ENCODE data around the gene SMCO4. TPM values are rescaled to one million over a fixed set of nuclear protein-coding genes. Genes with fewer than 3 reads are reported as not detected.

Gene SMCO4
- total RNA-seq, 2 experiments from 2014 or later: 0.30 TPM; not detected in 1

DNA sequence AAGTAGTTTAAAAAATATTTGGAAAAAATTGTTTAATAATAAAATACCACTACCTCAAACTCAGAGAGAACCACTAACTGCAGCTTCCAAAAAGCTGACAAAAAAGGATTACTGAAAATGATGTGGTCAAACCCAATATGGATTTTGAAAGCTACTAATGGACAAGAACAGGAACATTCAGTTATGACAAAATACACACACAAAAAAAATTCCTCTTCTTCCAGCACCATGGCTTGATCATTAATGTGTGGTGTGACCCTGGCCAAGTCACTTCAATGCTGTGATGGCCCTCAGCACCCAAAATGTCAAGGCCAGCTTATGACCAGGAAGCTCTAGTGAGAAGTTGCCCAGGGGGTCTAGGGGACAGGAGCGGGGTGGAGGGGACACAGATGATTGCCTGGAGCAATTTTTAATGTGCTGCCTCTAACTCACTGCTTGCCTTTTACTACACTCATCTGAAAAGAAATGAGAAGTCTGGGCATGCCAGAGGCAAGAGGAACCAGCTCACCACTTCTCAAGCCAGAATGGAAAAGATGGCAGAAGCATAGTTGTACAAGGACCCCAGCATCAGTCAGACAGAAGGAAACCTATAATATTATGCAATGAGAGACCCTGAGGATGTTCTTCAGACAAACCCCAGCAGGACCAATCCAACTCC, 2.2 kb downstream of the SMCO4 start:
- H3K4me1 ChIP-seq (ENCODE audit: insufficient read depth, low read length): peaks cover 28% of the 10 kb centered on the region
- Mint-ChIP-seq H3K4me1 (ENCODE audit: low read depth) (peaks cover 32% of the 10 kb centered on the region), H3K27ac (peak overlapping the region; percentile 85), H3K27me3 (no peaks in the 10 kb centered on the region), H3K4me3 (peak overlapping the region; percentile 56), H3K9me3 (no peaks in the 10 kb centered on the region), H3K36me3 (ENCODE audit: low read depth) (peaks cover 5% of the 10 kb centered on the region)
- ChIA-PET CTCF (interaction anchor here (1.4 kb wide), 1 partner anchor 13 kb away, joined by 3 read pairs; no protein-coding TSS in a partner anchor), POLR2A (interaction anchor here (1.4 kb wide), 1 partner anchor 10 kb away, joined by 3 read pairs; no protein-coding TSS in a partner anchor)
- no peaks in the 10 kb centered on the region for H3K27me3 ChIP-seq (ENCODE audit: control insufficient read depth in 1 of 2, insufficient read depth in 2 of 2, low read length in 2 of 2)
- no peak for DNase-seq
- no peaks in the 10 kb centered on the region for H3K9me3 ChIP-seq (ENCODE audit: control insufficient read depth in 1 of 2, insufficient read depth in 1 of 2, low read length in 2 of 2)
- H3K27ac ChIP-seq (ENCODE audit: low read depth in 1 of 2, low read length in 2 of 2): no peak overlapping the region
- no peaks in the 10 kb centered on the region for H3K36me3 ChIP-seq (ENCODE audit: insufficient read depth, low read length)
- no peak for ATAC-seq (ENCODE audit: poor library complexity)
- H3K4me3 ChIP-seq (ENCODE audit: low read length): no peak overlapping the region
- intact Hi-C loops (cut with DNase I, micrococcal nuclease): loop anchor here (5.0 to 10.0 kb wide), 4 partner anchors 59 to 956 kb away; partner anchors contain the start of gene MED17 (in 1 of the 2)
- TF ChIP-seq, protein P1, sequence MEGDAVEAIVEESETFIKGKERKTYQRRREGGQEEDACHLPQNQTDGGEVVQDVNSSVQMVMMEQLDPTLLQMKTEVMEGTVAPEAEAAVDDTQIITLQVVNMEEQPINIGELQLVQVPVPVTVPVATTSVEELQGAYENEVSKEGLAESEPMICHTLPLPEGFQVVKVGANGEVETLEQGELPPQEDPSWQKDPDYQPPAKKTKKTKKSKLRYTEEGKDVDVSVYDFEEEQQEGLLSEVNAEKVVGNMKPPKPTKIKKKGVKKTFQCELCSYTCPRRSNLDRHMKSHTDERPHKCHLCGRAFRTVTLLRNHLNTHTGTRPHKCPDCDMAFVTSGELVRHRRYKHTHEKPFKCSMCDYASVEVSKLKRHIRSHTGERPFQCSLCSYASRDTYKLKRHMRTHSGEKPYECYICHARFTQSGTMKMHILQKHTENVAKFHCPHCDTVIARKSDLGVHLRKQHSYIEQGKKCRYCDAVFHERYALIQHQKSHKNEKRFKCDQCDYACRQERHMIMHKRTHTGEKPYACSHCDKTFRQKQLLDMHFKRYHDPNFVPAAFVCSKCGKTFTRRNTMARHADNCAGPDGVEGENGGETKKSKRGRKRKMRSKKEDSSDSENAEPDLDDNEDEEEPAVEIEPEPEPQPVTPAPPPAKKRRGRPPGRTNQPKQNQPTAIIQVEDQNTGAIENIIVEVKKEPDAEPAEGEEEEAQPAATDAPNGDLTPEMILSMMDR (IDR thresholded peaks at IDR 0.05): no peak

DNA sequence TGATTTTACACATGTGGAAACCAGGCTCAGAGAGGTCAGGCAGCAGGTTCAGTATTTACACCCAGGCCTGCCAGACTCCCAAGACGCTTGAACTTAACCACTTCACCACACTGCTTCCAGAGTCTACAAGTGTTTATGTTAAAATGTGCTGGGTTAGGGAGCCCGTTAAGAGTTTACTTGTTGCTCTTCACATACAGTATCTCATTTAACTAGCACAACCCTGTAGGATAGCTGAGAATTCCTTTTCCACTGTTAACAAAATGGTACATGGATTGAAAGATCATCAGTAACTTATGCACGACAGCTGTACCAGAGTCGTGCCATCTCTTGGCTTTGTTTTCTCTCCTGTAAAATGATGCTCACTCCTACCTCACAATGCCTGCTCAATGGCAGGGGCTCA, 2.9 kb downstream of the SMCO4 start:
- Mint-ChIP-seq H3K27me3 (no peaks in the 10 kb centered on the region), H3K9me3 (no peaks in the 10 kb centered on the region), H3K36me3 (ENCODE audit: low read depth) (peaks cover 5% of the 10 kb centered on the region), H3K27ac (no peak overlapping the region), H3K4me1 (ENCODE audit: low read depth) (peaks cover 39% of the 10 kb centered on the region), H3K4me3 (no peak overlapping the region)
- TF ChIP-seq, protein P1 (IDR thresholded peaks at IDR 0.05): no peak
- Histone ChIP-seq H3K9me3 (ENCODE audit: control insufficient read depth in 1 of 2, insufficient read depth in 1 of 2, low read length in 2 of 2) (no peaks in the 10 kb centered on the region), H3K36me3 (ENCODE audit: insufficient read depth, low read length) (no peaks in the 10 kb centered on the region), H3K27me3 (ENCODE audit: control insufficient read depth in 1 of 2, insufficient read depth in 2 of 2, low read length in 2 of 2) (no peaks in the 10 kb centered on the region), H3K27ac (ENCODE audit: low read depth in 1 of 2, low read length in 2 of 2) (no peak overlapping the region), H3K4me3 (ENCODE audit: low read length) (no peak overlapping the region), H3K4me1 (ENCODE audit: insufficient read depth, low read length) (peaks cover 28% of the 10 kb centered on the region)
- ATAC-seq (ENCODE audit: poor library complexity) (no peak), DNase-seq (no peak)
- CTCF ChIA-PET: no interaction called here
- intact Hi-C loops (cut with DNase I, micrococcal nuclease): loop anchor here (5.0 to 10.0 kb wide), 4 partner anchors 58 to 957 kb away; partner anchors contain the start of gene MED17 (in 1 of the 2)
- POLR2A ChIA-PET: no interaction called here

DNA sequence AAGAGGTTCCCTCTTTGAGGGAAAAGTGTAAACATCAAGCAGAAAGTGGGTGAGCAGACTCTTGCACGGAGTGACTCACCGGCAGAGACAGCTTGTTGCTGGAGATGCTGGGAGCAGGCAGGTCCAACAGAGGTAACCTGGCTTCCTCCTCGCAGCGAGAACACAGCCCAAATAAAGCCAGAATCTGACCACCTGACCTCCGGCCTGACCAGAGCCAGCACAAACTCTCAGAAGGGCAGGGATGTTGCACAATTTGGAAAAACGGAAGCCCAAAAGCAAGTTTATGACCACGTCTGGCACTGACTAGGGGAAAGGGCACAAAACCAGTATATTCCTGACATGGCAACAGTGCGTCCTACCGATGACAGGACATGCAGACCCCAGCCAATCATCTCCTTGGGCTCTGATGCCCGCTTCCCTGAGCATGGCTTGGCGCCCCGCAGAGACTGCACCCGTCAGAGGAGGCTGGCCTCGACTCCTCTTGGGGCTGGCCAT, 5.4 kb downstream of the SMCO4 start:
- ChIA-PET CTCF (no interaction called here), POLR2A (no interaction called here)
- H3K4me3 ChIP-seq (ENCODE audit: low read length): no peak overlapping the region
- intact Hi-C loops (cut with DNase I, micrococcal nuclease): no loop called here
- H3K27ac ChIP-seq (ENCODE audit: low read depth in 1 of 2, low read length in 2 of 2): no peak overlapping the region
- no peaks in the 10 kb centered on the region for H3K9me3 Mint-ChIP-seq
- H3K9me3 ChIP-seq (ENCODE audit: control insufficient read depth in 1 of 2, insufficient read depth in 1 of 2, low read length in 2 of 2): no peaks in the 10 kb centered on the region
- no peak overlapping the region for H3K4me3 Mint-ChIP-seq
- H3K4me1 ChIP-seq (ENCODE audit: insufficient read depth, low read length): peaks cover 15% of the 10 kb centered on the region
- no peaks in the 10 kb centered on the region for H3K36me3 ChIP-seq (ENCODE audit: insufficient read depth, low read length)
- ATAC-seq (ENCODE audit: poor library complexity) (no peak), DNase-seq (peak in 2 of 14 experiments; percentile 45 to 49)
- H3K27me3 Mint-ChIP-seq: no peaks in the 10 kb centered on the region
- TF ChIP-seq, protein P1 (IDR thresholded peaks at IDR 0.05): no peak
- H3K27ac Mint-ChIP-seq: no peak overlapping the region
- H3K27me3 ChIP-seq (ENCODE audit: control insufficient read depth in 1 of 2, insufficient read depth in 2 of 2, low read length in 2 of 2): no peaks in the 10 kb centered on the region
- peaks cover 26% of the 10 kb centered on the region for H3K4me1 Mint-ChIP-seq (ENCODE audit: low read depth)
- no peaks in the 10 kb centered on the region for H3K36me3 Mint-ChIP-seq (ENCODE audit: low read depth)

All from CD4-positive, alpha-beta T cell (primary cell).